DMS153 treated with DMSO at 0.1 percent for 48 hours (cell line): ENCODE measurements around the gene SELENOO.

Experiments
- DNase-seq: peaks from one replicate; lab custom pipeline; 2025; ENCODE audit not compliant: unreplicated experiment; lab: John Stamatoyannopoulos, UW

Gene SELENOO

DNA sequence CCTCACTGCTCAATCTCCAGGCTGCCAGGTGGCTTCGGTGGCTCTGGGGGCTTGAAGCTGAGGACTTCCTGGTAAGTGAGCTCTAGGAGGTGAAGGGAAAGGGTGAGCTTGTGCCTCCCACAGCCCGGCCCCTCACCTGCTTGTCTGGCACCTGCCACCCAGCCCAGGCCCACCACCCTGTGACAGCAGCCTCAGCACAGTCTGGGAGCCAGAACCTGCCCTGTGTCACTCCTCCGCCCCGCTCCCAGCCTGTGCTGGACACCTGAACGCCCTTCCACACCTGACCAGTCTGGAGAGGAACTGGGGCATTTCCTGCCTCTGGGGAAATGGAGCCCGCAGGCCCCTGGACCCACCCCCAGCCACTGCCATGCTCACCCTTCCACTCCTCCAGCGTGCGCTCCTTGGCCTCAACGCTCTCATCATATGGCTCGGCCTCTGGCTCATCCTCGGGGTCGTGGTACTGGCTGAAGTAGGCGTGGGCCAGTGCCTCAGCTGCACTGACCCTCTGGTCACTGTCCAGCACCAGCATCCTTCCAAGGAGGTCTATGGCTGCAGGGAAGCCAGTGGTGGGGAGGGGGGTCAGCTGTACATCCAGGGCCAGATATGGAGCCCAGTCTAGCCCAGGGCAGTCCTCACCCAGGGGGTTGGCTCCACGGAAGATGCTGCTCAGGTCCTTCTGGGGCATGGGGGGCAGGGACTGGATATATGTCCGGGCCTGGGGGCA lies 64.3 kb downstream of the SELENOO start:
- no peak for DNase-seq

- no peak for DNase-seq
Measured at GRCh38 chr22:50266994-50267393, 66.2 kb downstream of the SELENOO start.
